HG03280 (cell line): ENCODE data around the gene ITGB1BP1.

ENCODE experiments used
- ATAC-seq: cut with Tn5 transposase; IDR thresholded peaks from one replicate; pipeline ENCODE4 v1.9.1; 2021; ENCODE audit warnings: mild to moderate bottlenecking, moderate library complexity; ENCODE audit not compliant: unreplicated experiment

Gene ITGB1BP1

GRCh38 chr2:9423100-9423921 lies at the start of gene ITGB1BP1, which contains the start of gene CPSF3:
Gene ITGB1BP1 (minus strand): TSS chr2:9423528. CDS start chr2:9418697, 4,831 bp downstream.
Gene CPSF3 (plus strand): TSS chr2:9423654. CDS start chr2:9423774, 120 bp downstream.
- peak; percentile 83 for ATAC-seq

- ATAC-seq, result no peak
These were observed 49.2 kb upstream of the ITGB1BP1 start for GRCh38 chr2:9472511-9472910.

GRCh38 chr2:9471206-9471605 lies 47.9 kb upstream of the ITGB1BP1 start:
- ATAC-seq, result no peak

GRCh38 chr2:9467687-9468086 lies 44.4 kb upstream of the ITGB1BP1 start:
- ATAC-seq, result no peak

GRCh38 chr2:9466147-9466683 lies 42.9 kb upstream of the ITGB1BP1 start:
- no peak for ATAC-seq

GRCh38 chr2:9465170-9465569 lies 41.8 kb upstream of the ITGB1BP1 start:
- ATAC-seq, result no peak

GRCh38 chr2:9463698-9464034 lies 40.3 kb upstream of the ITGB1BP1 start:
- no peak for ATAC-seq

- no peak for ATAC-seq
These were observed 39.8 kb upstream of the ITGB1BP1 start for GRCh38 chr2:9462886-9463697.

GRCh38 chr2:9462313-9462712 lies 39.0 kb upstream of the ITGB1BP1 start:
- ATAC-seq, result no peak

- ATAC-seq, result no peak
These were observed 37.8 kb upstream of the ITGB1BP1 start for GRCh38 chr2:9461079-9461478.

- ATAC-seq, result no peak
These were observed 37.2 kb upstream of the ITGB1BP1 start for GRCh38 chr2:9460441-9461017.

- no peak for ATAC-seq
These were observed 27.9 kb upstream of the ITGB1BP1 start for GRCh38 chr2:9451231-9451630.

- ATAC-seq, result no peak
These were observed 21.8 kb upstream of the ITGB1BP1 start for GRCh38 chr2:9445089-9445488.

GRCh38 chr2:9443526-9443925 lies 20.2 kb upstream of the ITGB1BP1 start:
- ATAC-seq, result no peak

GRCh38 chr2:9441556-9441955 lies 18.2 kb upstream of the ITGB1BP1 start:
- ATAC-seq, result no peak

GRCh38 chr2:9440058-9440727 lies 16.9 kb upstream of the ITGB1BP1 start:
- ATAC-seq, result no peak

- ATAC-seq, result no peak
These were observed 16.2 kb upstream of the ITGB1BP1 start for GRCh38 chr2:9439536-9439935.

- no peak for ATAC-seq
These were observed 11.2 kb upstream of the ITGB1BP1 start for GRCh38 chr2:9434489-9434888.

GRCh38 chr2:9430316-9431293 lies 7.3 kb upstream of the ITGB1BP1 start:
- no peak for ATAC-seq
